Neural cell (in vitro differentiated cells): ENCODE results near the gene AMER1. TPM values are rescaled to one million over a fixed set of nuclear protein-coding genes. Genes with fewer than 3 reads are reported as not detected.

Source experiments
- H2AFZ ChIP-seq: fragments of 200-600, 300-800 bp; sonication (generic), shearing (Covaris generic); 2 replicates; pipeline ENCODE4 v1.6.0; 2014; ENCODE audit warnings: low read depth, mild to moderate bottlenecking, antibody characterized with exemption, low read length, moderate library complexity
- H3F3A ChIP-seq: fragments of 200-600 bp; shearing (Covaris generic); 2 replicates; pipeline ENCODE4 v1.6.1; 2016; ENCODE audit warnings: mild to moderate bottlenecking, moderate library complexity, mixed read lengths, antibody characterized with exemption, low read length; ENCODE audit not compliant: insufficient read depth, poor library complexity, severe bottlenecking
- H3K27ac ChIP-seq: fragments of 200-600, 300-800 bp; sonication (generic), shearing (Covaris generic); 2 replicates; pipeline ENCODE4 v1.5.1; 2014; ENCODE audit warnings: mild to moderate bottlenecking, low read length, moderate library complexity
- H3K27me3 ChIP-seq: fragments of 300-800, 200-600 bp; sonication (generic), shearing (Covaris generic); 2 replicates; pipeline ENCODE4 v1.6.0; 2014; ENCODE audit warnings: mild to moderate bottlenecking, low read depth, low read length, moderate library complexity; ENCODE audit not compliant: insufficient read depth
- H3K36me3 ChIP-seq: fragments of 300-800, 200-600 bp; sonication (generic), shearing (Covaris generic); 2 replicates; pipeline ENCODE4 v1.5.1; 2014; ENCODE audit warnings: mild to moderate bottlenecking, antibody characterized with exemption, low read length, moderate library complexity; ENCODE audit not compliant: insufficient read depth
- H3K4me2 ChIP-seq: fragments of 300-800, 200-600 bp; sonication (generic), shearing (Covaris generic); 2 replicates; pipeline ENCODE4 v1.6.0; 2014; ENCODE audit warnings: mild to moderate bottlenecking, low read length
- H3K4me3 ChIP-seq: fragments of 300-800, 200-600 bp; sonication (generic), shearing (Covaris generic); 2 replicates; pipeline ENCODE4 v1.5.1; 2014; ENCODE audit warnings: mild to moderate bottlenecking, low read length, moderate library complexity
- H3K79me2 ChIP-seq: fragments of 200-600 bp; shearing (Covaris generic); replicated peaks from 2 replicates; pipeline ENCODE4 v1.6.0; 2014; ENCODE audit warnings: mild to moderate bottlenecking, low read length, moderate library complexity; ENCODE audit not compliant: insufficient read depth
- H3K9ac ChIP-seq: fragments of 300-800, 200-600 bp; sonication (generic), shearing (Covaris generic); 2 replicates; pipeline ENCODE4 v1.6.1; 2016; ENCODE audit warnings: mild to moderate bottlenecking, low read length, mixed read lengths
- H3K9me2 ChIP-seq: fragments of 200-600 bp; shearing (Covaris generic); 2 replicates; pipeline ENCODE4 v1.6.1; 2016; ENCODE audit warnings: mild to moderate bottlenecking, low read length, mixed read lengths; ENCODE audit not compliant: insufficient read depth
- H3K9me3 ChIP-seq: fragments of 200-600, 300-800 bp; sonication (generic), shearing (Covaris generic); 2 replicates; pipeline ENCODE4 v1.6.1; 2016; ENCODE audit warnings: mild to moderate bottlenecking, mixed run types, low read length, moderate library complexity, mixed read lengths
- H4K20me1 ChIP-seq: fragments of 200-600 bp; shearing (Covaris generic); 2 replicates; pipeline ENCODE4 v1.6.1; 2016; ENCODE audit warnings: mild to moderate bottlenecking, mixed run types; ENCODE audit not compliant: insufficient read depth
- EP300 ChIP-seq: fragments of 450-650 bp; conservative IDR thresholded peaks from 2 replicates; pipeline ENCODE4 v1.6.1; 2014; ENCODE audit warnings: antibody characterized with exemption, mild to moderate bottlenecking, moderate library complexity; ENCODE audit not compliant: poor library complexity, severe bottlenecking
- EZH2 ChIP-seq: fragments of 200-600, 300-800 bp; shearing (Covaris generic), sonication (generic); IDR thresholded peaks from 2 replicates; pipeline ENCODE4 v1.6.1; 2014; ENCODE audit warnings: antibody characterized with exemption, low read length, borderline replicate concordance, mild to moderate bottlenecking; ENCODE audit not compliant: insufficient read depth, poor library complexity, severe bottlenecking
- MXI1 ChIP-seq: fragments of 450-650 bp; conservative IDR thresholded peaks from 2 replicates; pipeline ENCODE4 v1.6.1; 2014; ENCODE audit warnings: antibody characterized with exemption, mild to moderate bottlenecking; ENCODE audit not compliant: poor library complexity, severe bottlenecking
- POLR2AphosphoS5 ChIP-seq: IDR thresholded peaks from 2 replicates; pipeline ENCODE4 v1.6.1; 2012
- RAD21 ChIP-seq: fragments of 450-650 bp; conservative IDR thresholded peaks from 2 replicates; pipeline ENCODE4 v1.6.1; 2014; ENCODE audit warnings: antibody characterized with exemption, mild to moderate bottlenecking, moderate library complexity
- REST ChIP-seq: IDR thresholded peaks from 2 replicates; pipeline ENCODE4 v1.6.1; 2012; ENCODE audit warnings: borderline replicate concordance
- SMC3 ChIP-seq: fragments of 450-650 bp; conservative IDR thresholded peaks from 2 replicates; pipeline ENCODE4 v1.6.1; 2014; ENCODE audit warnings: antibody characterized with exemption, mild to moderate bottlenecking, moderate library complexity; ENCODE audit not compliant: poor library complexity
- TAF1 ChIP-seq: IDR thresholded peaks from 2 replicates; pipeline ENCODE4 v1.6.1; 2012; ENCODE audit warnings: low read depth
- polyA plus RNA-seq: library from polyadenylated mRNA; depleted of rRNA; stranded (reverse); fragments of >200 nt; gene quantifications from 2 replicates; pipeline ENCODE4 v1.2.3, GENCODE V29; 2014
- small RNA-seq, 3 experiments: library from RNA; depleted of rRNA; stranded (forward); fragments of <200 nt; gene quantifications; one replicate each; pipeline ENCODE3, GENCODE V24; 2012
- TF ChIP-seq, protein P1 (sequence below): fragments of 450-650 bp; IDR thresholded peaks from 2 replicates; pipeline ENCODE4 v1.5.1; 2014; ENCODE audit warnings: antibody characterized with exemption, mild to moderate bottlenecking, moderate library complexity; ENCODE audit not compliant: poor library complexity, severe bottlenecking

Gene AMER1
- polyA plus RNA-seq, 1 donor from 2014 or later, result 3.1 TPM

DNA sequence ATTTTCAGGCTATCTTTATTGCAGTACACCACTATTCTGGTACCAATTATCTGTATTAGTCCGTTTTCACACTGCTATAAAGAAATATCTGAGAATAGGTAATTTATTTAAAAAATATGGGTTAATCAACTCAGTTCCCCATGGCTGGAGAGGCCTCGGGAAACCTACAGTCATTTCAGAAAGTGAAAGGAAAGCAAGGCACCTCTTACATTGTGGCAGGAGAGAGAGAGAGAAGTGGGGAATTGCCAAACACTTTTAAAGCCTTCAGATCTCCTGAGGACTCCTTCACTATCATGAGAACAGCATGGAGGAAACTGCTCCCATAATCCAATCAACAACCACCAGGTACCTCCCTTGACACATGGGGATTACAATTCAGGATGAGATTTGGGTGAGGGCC is 54.7 kb downstream of the AMER1 start:
- Histone ChIP-seq H3K79me2 (no peaks in the 10 kb centered on the region), H3K27ac (no peak overlapping the region), H3K9me2 (no peaks in the 10 kb centered on the region), H4K20me1 (no peaks in the 10 kb centered on the region), H3K9ac (no peak overlapping the region), H3F3A (no peaks in the 10 kb centered on the region), H3K4me2 (no peak overlapping the region), H3K36me3 (no peaks in the 10 kb centered on the region), H3K4me3 (no peak overlapping the region), H3K27me3 (no peaks in the 10 kb centered on the region), H2AFZ (no peak overlapping the region), H3K9me3 (no peaks in the 10 kb centered on the region)
- TF ChIP-seq TAF1 (no peak), EP300 (no peak), RAD21 (no peak), EZH2 (no peak), REST (no peak), POLR2AphosphoS5 (no peak), SMC3 (no peak), MXI1 (no peak)
- TF ChIP-seq, protein P1, sequence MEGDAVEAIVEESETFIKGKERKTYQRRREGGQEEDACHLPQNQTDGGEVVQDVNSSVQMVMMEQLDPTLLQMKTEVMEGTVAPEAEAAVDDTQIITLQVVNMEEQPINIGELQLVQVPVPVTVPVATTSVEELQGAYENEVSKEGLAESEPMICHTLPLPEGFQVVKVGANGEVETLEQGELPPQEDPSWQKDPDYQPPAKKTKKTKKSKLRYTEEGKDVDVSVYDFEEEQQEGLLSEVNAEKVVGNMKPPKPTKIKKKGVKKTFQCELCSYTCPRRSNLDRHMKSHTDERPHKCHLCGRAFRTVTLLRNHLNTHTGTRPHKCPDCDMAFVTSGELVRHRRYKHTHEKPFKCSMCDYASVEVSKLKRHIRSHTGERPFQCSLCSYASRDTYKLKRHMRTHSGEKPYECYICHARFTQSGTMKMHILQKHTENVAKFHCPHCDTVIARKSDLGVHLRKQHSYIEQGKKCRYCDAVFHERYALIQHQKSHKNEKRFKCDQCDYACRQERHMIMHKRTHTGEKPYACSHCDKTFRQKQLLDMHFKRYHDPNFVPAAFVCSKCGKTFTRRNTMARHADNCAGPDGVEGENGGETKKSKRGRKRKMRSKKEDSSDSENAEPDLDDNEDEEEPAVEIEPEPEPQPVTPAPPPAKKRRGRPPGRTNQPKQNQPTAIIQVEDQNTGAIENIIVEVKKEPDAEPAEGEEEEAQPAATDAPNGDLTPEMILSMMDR, result no peak

Small RNAs within 50 kb of the gene (small RNA-seq; reads per million reads assigned to genes)
- 0 reads per million in 3 experiments for gene RN7SL799P

Other genes starting within 250 kb of the AMER1 start
- gene ASB12, start 24.9 kb upstream of the AMER1 start, polyA plus RNA-seq, result 1.2 and 1.5 TPM in 2 replicates
- 1.8 and 2.1 TPM in 2 replicates for gene MTMR8, start 189.7 kb upstream of the AMER1 start, polyA plus RNA-seq